WTC11 (cell line): ENCODE results near the gene GPR160. TPM values are rescaled to one million over a fixed set of nuclear protein-coding genes. Genes with fewer than 3 reads are reported as not detected.
A peak's percentile ranks its signal among the peaks of the same experiment; 100 is the strongest.

Experiments used
- ATAC-seq: fragments of 200-7000 bp; cut with Tn5 transposase; 2 replicates; pipeline ENCODE4 v1.10.0; 2021; ENCODE audit warnings: mild to moderate bottlenecking, moderate library complexity
- CTCF ChIA-PET: fragments of 300-600 bp; sonication (Branson Sonifier 250); formaldehyde crosslinking; loops from one replicate; lab custom pipeline; 2021; ENCODE audit warnings: antibody characterized with exemption; lab: Charles Lee
- POLR2A ChIA-PET: fragments of 350-600 bp; sonication (Branson Sonifier 250); formaldehyde crosslinking; loops from one replicate; lab custom pipeline; 2021; ENCODE audit warnings: antibody characterized with exemption; lab: Charles Lee
- DNase-seq: peaks from one replicate; pipeline ENCODE4 v3.0.0; 2021; ENCODE audit warnings: low spot score
- H3K27ac Mint-ChIP-seq: 2 replicates; pipeline ENCODE4 v1.8.0; 2021; ENCODE audit warnings: mixed read lengths
- H3K27me3 Mint-ChIP-seq: 2 replicates; pipeline ENCODE4 v1.8.0; 2021; ENCODE audit warnings: low read depth, mild to moderate bottlenecking, moderate library complexity, mixed read lengths
- H3K36me3 Mint-ChIP-seq: 2 replicates; pipeline ENCODE4 v1.8.0; 2021; ENCODE audit warnings: mixed read lengths
- H3K4me1 Mint-ChIP-seq: 2 replicates; pipeline ENCODE4 v1.8.0; 2022; ENCODE audit warnings: mixed read lengths
- H3K4me3 Mint-ChIP-seq: 2 replicates; pipeline ENCODE4 v1.8.0; 2021; ENCODE audit warnings: mild to moderate bottlenecking, moderate library complexity, mixed read lengths
- H3K9me3 Mint-ChIP-seq: 2 replicates; pipeline ENCODE4 v1.8.0; 2021; ENCODE audit warnings: mixed read lengths
- ATF1 ChIP-seq: sonication (generic); formaldehyde crosslinking; IDR thresholded peaks from 2 replicates; pipeline ENCODE4 v1.8.1; 2023; ENCODE audit warnings: mild to moderate bottlenecking, moderate library complexity, missing genetic modification reagents
- ERG ChIP-seq: fragments of 250-450 bp; sonication (Bioruptor Pico); IDR thresholded peaks from 2 replicates; pipeline ENCODE4 v1.8.0; 2021; ENCODE audit warnings: mild to moderate bottlenecking
- HMGXB4 ChIP-seq: sonication (generic); formaldehyde crosslinking; IDR thresholded peaks from 2 replicates; pipeline ENCODE4 v1.8.1; 2023; ENCODE audit warnings: mild to moderate bottlenecking, moderate library complexity, missing genetic modification reagents
- JAZF1 ChIP-seq: fragments of 250-450 bp; sonication (Bioruptor Pico); IDR thresholded peaks from 2 replicates; pipeline ENCODE4 v1.9.0; 2021; ENCODE audit warnings: moderate library complexity, mild to moderate bottlenecking, inconsistent platforms
- NFE2L1 ChIP-seq: sonication (generic); formaldehyde crosslinking; IDR thresholded peaks from 2 replicates; pipeline ENCODE4 v1.8.1; 2023; ENCODE audit warnings: missing genetic modification reagents
- NR2C2 ChIP-seq: sonication (generic); formaldehyde crosslinking; IDR thresholded peaks from 2 replicates; pipeline ENCODE4 v1.8.0; 2022; ENCODE audit warnings: mild to moderate bottlenecking, missing genetic modification reagents
- PRRX2 ChIP-seq: fragments of 250-450 bp; sonication (Bioruptor Pico); IDR thresholded peaks from 2 replicates; pipeline ENCODE4 v1.8.0; 2021; ENCODE audit warnings: mild to moderate bottlenecking
- RORB ChIP-seq: fragments of 250-450 bp; sonication (Bioruptor Pico); IDR thresholded peaks from 2 replicates; pipeline ENCODE4 v1.9.0; 2021; ENCODE audit warnings: mild to moderate bottlenecking
- SMAD3 ChIP-seq: sonication (generic); formaldehyde crosslinking; IDR thresholded peaks from 2 replicates; pipeline ENCODE4 v1.8.0; 2022; ENCODE audit warnings: missing genetic modification reagents, mild to moderate bottlenecking, borderline replicate concordance
- TP53 ChIP-seq: sonication (generic); formaldehyde crosslinking; IDR thresholded peaks from 2 replicates; pipeline ENCODE4 v1.8.1; 2023; ENCODE audit warnings: mild to moderate bottlenecking, missing genetic modification reagents
- ZBTB43 ChIP-seq: sonication (generic); formaldehyde crosslinking; IDR thresholded peaks from 2 replicates; pipeline ENCODE4 v1.8.1; 2023; ENCODE audit warnings: mild to moderate bottlenecking, missing genetic modification reagents
- ZNF138 ChIP-seq: sonication (generic); formaldehyde crosslinking; conservative IDR thresholded peaks from 2 replicates; pipeline ENCODE4 v1.8.1; 2022; ENCODE audit warnings: mild to moderate bottlenecking, moderate library complexity, missing genetic modification reagents
- ZNF232 ChIP-seq: sonication (generic); formaldehyde crosslinking; IDR thresholded peaks from 2 replicates; pipeline ENCODE4 v1.8.0; 2022; ENCODE audit warnings: mild to moderate bottlenecking, missing genetic modification reagents
- ZNF317 ChIP-seq: sonication (generic); formaldehyde crosslinking; IDR thresholded peaks from 2 replicates; pipeline ENCODE4 v1.8.1; 2023; ENCODE audit warnings: low read depth, mild to moderate bottlenecking, moderate library complexity, missing genetic modification reagents, borderline replicate concordance
- ZNF425 ChIP-seq: fragments of 250-450 bp; sonication (Bioruptor Pico); conservative IDR thresholded peaks from 2 replicates; pipeline ENCODE4 v1.9.0; 2021; ENCODE audit warnings: mild to moderate bottlenecking
- ZNF671 ChIP-seq: fragments of 250-450 bp; sonication (Bioruptor Pico); IDR thresholded peaks from 2 replicates; pipeline ENCODE4 v1.8.0; 2021; ENCODE audit warnings: mild to moderate bottlenecking
- total RNA-seq: library from RNA; stranded (reverse); gene quantifications from 3 replicates; pipeline ENCODE4 v1.2.3, GENCODE V29; 2021
- TF ChIP-seq, protein P1 (sequence below): sonication (generic); formaldehyde crosslinking; IDR thresholded peaks from 2 replicates; pipeline ENCODE4 v1.8.1; 2022; ENCODE audit warnings: mild to moderate bottlenecking, missing genetic modification reagents, moderate library complexity, borderline replicate concordance
- TF ChIP-seq, protein P2 (sequence below): sonication (generic); formaldehyde crosslinking; IDR thresholded peaks from 2 replicates; pipeline ENCODE4 v1.8.0; 2022; ENCODE audit warnings: mild to moderate bottlenecking, missing genetic modification reagents
- TF ChIP-seq, protein P3 (sequence below): sonication (generic); formaldehyde crosslinking; IDR thresholded peaks from 2 replicates; pipeline ENCODE4 v1.8.1; 2022; ENCODE audit warnings: low read depth, mild to moderate bottlenecking, moderate library complexity, missing genetic modification reagents, borderline replicate concordance

The GPR160 gene
- total RNA-seq, 1 experiment from 2014 or later = 28.9 TPM

DNA sequence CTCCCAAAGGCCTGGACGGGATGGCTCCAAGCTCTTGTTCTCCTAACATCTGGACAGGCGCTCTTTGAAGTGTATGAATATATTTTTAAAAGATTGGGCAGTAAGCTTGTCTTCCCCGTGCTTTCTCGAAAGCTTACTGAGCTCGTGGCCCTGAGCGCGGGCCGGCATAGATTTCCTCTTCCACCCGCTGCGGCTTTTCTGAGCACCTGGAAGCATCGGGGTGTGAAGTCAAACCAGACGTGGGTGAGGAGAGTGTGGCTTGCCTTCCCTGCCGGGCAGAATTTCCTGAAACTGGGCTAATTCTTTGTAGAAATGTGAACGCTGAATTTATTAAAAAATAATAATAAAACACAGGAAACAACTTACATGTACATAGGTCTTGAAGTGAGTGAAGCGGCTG, 25.9 kb downstream of the GPR160 start:
- DNase-seq (no peak), ATAC-seq (no peak)
- CTCF ChIA-PET = interaction anchor here (0.7 to 2.8 kb wide), 6 partner anchors 9 to 1852 kb away, joined by 3 to 38 read pairs (median 4); no protein-coding TSS in a partner anchor
- no peak for TF ChIP-seq ZNF232 (CRISPR knock-in tag)
- no peak for TF ChIP-seq ZBTB43
- no peak for TF ChIP-seq ZNF317
- no peak for TF ChIP-seq TP53 (CRISPR knock-in tag)
- TF ChIP-seq HMGXB4 (CRISPR knock-in tag) = no peak
- TF ChIP-seq, protein P1, sequence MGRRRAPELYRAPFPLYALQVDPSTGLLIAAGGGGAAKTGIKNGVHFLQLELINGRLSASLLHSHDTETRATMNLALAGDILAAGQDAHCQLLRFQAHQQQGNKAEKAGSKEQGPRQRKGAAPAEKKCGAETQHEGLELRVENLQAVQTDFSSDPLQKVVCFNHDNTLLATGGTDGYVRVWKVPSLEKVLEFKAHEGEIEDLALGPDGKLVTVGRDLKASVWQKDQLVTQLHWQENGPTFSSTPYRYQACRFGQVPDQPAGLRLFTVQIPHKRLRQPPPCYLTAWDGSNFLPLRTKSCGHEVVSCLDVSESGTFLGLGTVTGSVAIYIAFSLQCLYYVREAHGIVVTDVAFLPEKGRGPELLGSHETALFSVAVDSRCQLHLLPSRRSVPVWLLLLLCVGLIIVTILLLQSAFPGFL (CRISPR knock-in tag) = no peak
- TF ChIP-seq ZNF671 (CRISPR knock-in tag) = no peak
- TF ChIP-seq ATF1 (CRISPR knock-in tag) = no peak
- no peak for TF ChIP-seq ZNF425 (CRISPR knock-in tag)
- peak overlapping the region; percentile 83 for H3K27ac Mint-ChIP-seq
- H3K36me3 Mint-ChIP-seq = peaks cover 17% of the 10 kb centered on the region
- H3K4me3 Mint-ChIP-seq = no peak overlapping the region
- H3K27me3 Mint-ChIP-seq = no peaks in the 10 kb centered on the region
- H3K9me3 Mint-ChIP-seq = 0 out of 2 replicates have a peak, but pooled peaks cover 4% of the 10 kb centered on the region
- peaks cover 36% of the 10 kb centered on the region for H3K4me1 Mint-ChIP-seq
- POLR2A ChIA-PET = interaction anchor here (0.5 to 0.6 kb wide), 2 partner anchors 95 to 854 kb away, joined by 3 to 5 read pairs; no protein-coding TSS in a partner anchor

GRCh38 chr3:170064108-170064507, 26.3 kb downstream of the GPR160 start:
- no peak overlapping the region for H3K27ac Mint-ChIP-seq
- ChIA-PET CTCF (interaction anchor here (0.7 to 2.8 kb wide), 7 partner anchors 10 to 1852 kb away, joined by 3 to 38 read pairs (median 3); no protein-coding TSS in a partner anchor), POLR2A (interaction anchor here (0.6 kb wide), 1 partner anchor 854 kb away, joined by 5 read pairs; no protein-coding TSS in a partner anchor)
- H3K4me1 Mint-ChIP-seq = peaks cover 34% of the 10 kb centered on the region
- 0 out of 2 replicates have a peak, but pooled peaks cover 4% of the 10 kb centered on the region for H3K9me3 Mint-ChIP-seq
- H3K36me3 Mint-ChIP-seq = peaks cover 17% of the 10 kb centered on the region
- DNase-seq (no peak), ATAC-seq (no peak)
- no peaks in the 10 kb centered on the region for H3K27me3 Mint-ChIP-seq
- H3K4me3 Mint-ChIP-seq = no peak overlapping the region
- no peak for TF ChIP-seq NFE2L1
- TF ChIP-seq PRRX2 (CRISPR knock-in tag) = no peak
- TF ChIP-seq, protein P1 (CRISPR knock-in tag) = no peak
- no peak for TF ChIP-seq NR2C2
- TF ChIP-seq, protein P2, sequence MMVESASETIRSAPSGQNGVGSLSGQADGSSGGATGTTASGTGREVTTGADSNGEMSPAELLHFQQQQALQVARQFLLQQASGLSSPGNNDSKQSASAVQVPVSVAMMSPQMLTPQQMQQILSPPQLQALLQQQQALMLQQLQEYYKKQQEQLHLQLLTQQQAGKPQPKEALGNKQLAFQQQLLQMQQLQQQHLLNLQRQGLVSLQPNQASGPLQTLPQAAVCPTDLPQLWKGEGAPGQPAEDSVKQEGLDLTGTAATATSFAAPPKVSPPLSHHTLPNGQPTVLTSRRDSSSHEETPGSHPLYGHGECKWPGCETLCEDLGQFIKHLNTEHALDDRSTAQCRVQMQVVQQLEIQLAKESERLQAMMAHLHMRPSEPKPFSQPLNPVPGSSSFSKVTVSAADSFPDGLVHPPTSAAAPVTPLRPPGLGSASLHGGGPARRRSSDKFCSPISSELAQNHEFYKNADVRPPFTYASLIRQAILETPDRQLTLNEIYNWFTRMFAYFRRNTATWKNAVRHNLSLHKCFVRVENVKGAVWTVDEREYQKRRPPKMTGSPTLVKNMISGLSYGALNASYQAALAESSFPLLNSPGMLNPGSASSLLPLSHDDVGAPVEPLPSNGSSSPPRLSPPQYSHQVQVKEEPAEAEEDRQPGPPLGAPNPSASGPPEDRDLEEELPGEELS = no peak
- no peak for TF ChIP-seq ZNF232 (CRISPR knock-in tag)
- TF ChIP-seq JAZF1 (CRISPR knock-in tag) = no peak
- no peak for TF ChIP-seq ZNF138
- no peak for TF ChIP-seq ERG (CRISPR knock-in tag)
- no peak for TF ChIP-seq RORB
- TF ChIP-seq, protein P3, sequence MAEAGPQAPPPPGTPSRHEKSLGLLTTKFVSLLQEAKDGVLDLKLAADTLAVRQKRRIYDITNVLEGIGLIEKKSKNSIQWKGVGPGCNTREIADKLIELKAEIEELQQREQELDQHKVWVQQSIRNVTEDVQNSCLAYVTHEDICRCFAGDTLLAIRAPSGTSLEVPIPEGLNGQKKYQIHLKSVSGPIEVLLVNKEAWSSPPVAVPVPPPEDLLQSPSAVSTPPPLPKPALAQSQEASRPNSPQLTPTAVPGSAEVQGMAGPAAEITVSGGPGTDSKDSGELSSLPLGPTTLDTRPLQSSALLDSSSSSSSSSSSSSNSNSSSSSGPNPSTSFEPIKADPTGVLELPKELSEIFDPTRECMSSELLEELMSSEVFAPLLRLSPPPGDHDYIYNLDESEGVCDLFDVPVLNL (CRISPR knock-in tag) = no peak
- TF ChIP-seq SMAD3 (CRISPR knock-in tag) = no peak
- TF ChIP-seq ZNF425 (CRISPR knock-in tag) = no peak
